Right atrium auricular region (tissue), 2 donors: ENCODE data around the gene ADAMTS9. TPM values are rescaled to one million over a fixed set of nuclear protein-coding genes. Genes with fewer than 3 reads are reported as not detected.

Experiments
- DNase-seq: peaks from one replicate; pipeline ENCODE4 v3.0.0-alpha.2; 2019; ENCODE audit warnings: low spot score
- H3K27ac ChIP-seq, 2 donors: fragments of 200-600 bp; sonication (generic); 1 replicate in 1 of 2; 2 replicates in 1 of 2; pipeline ENCODE4 v1.5.1; 2016 to 2019
- H3K27me3 ChIP-seq, 2 donors: fragments of 200-600 bp; sonication (generic); one replicate each; pipeline versions ENCODE4 v1.5.1 to v1.6.0; 2017 to 2019
- H3K36me3 ChIP-seq: fragments of 200-600 bp; sonication (generic); one replicate; pipeline ENCODE4 v1.5.1; 2016
- H3K4me1 ChIP-seq, 2 donors: fragments of 200-600 bp; sonication (generic); one replicate each; pipeline versions ENCODE4 v1.5.1 to v1.6.0; 2017 to 2019
- H3K4me3 ChIP-seq, 2 donors: fragments of 200-600 bp; sonication (generic); 1 replicate in 1 of 2; 2 replicates in 1 of 2; pipeline ENCODE4 v1.5.1; 2017 to 2019; ENCODE audit warnings: mild to moderate bottlenecking in 1 of 2, moderate library complexity in 1 of 2
- H3K9me3 ChIP-seq, 2 donors: fragments of 200-600 bp; sonication (generic); one replicate each; pipeline ENCODE4 v1.5.1; 2019
- CTCF ChIP-seq, 2 donors: fragments of 200-600 bp; sonication (generic); IDR thresholded peaks; one replicate each; pipeline ENCODE4 v1.5.1; 2019; ENCODE audit warnings: antibody characterized with exemption in 2 of 2
- total RNA-seq, 2 donors: library from RNA; depleted of rRNA; stranded (reverse); fragments of >200 nt; gene quantifications; one replicate each; pipeline ENCODE4 v1.1.0, GENCODE V29; 2016

Gene ADAMTS9
- total RNA-seq, 2 donors from 2014 or later = 20.2 to 21.0 TPM

GRCh38 chr3:64568895-64569517, 118.8 kb downstream of the ADAMTS9 start:
- no peaks in the 10 kb centered on the region for H3K27me3 ChIP-seq
- H3K36me3 ChIP-seq = peaks cover 4% of the 10 kb centered on the region
- H3K27ac ChIP-seq = no peak overlapping the region
- H3K9me3 ChIP-seq = no peaks in the 10 kb centered on the region
- no peaks in the 10 kb centered on the region for H3K4me1 ChIP-seq
- DNase-seq = no peak
- TF ChIP-seq CTCF (IDR thresholded peaks at IDR 0.05) = no peak
- H3K4me3 ChIP-seq = no peak overlapping the region

GRCh38 chr3:64566859-64567258, 120.9 kb downstream of the ADAMTS9 start:
- H3K4me1 ChIP-seq = no peaks in the 10 kb centered on the region
- TF ChIP-seq CTCF (IDR thresholded peaks at IDR 0.05) = no peak
- H3K27me3 ChIP-seq = no peaks in the 10 kb centered on the region
- no peak overlapping the region for H3K4me3 ChIP-seq
- no peaks in the 10 kb centered on the region for H3K9me3 ChIP-seq
- no peak overlapping the region for H3K27ac ChIP-seq
- DNase-seq = no peak
- peaks cover 4% of the 10 kb centered on the region for H3K36me3 ChIP-seq

GRCh38 chr3:64563751-64564150, 124.0 kb downstream of the ADAMTS9 start:
- H3K36me3 ChIP-seq = peaks cover 23% of the 10 kb centered on the region
- H3K27me3 ChIP-seq = no peaks in the 10 kb centered on the region
- H3K4me1 ChIP-seq = peaks cover 0 to 3% of the 10 kb centered on the region in 2 donors
- no peak overlapping the region for H3K27ac ChIP-seq
- TF ChIP-seq CTCF (IDR thresholded peaks at IDR 0.05) = no peak
- no peak for DNase-seq
- H3K4me3 ChIP-seq = no peak overlapping the region
- H3K9me3 ChIP-seq = no peaks in the 10 kb centered on the region

GRCh38 chr3:64561868-64562267, 125.9 kb downstream of the ADAMTS9 start:
- TF ChIP-seq CTCF (IDR thresholded peaks at IDR 0.05) = no peak
- no peak overlapping the region for H3K27ac ChIP-seq
- H3K4me1 ChIP-seq = peaks cover 0 to 3% of the 10 kb centered on the region in 2 donors
- peak overlapping the region in 1 of 2 donors; percentile 12 for H3K4me3 ChIP-seq
- no peaks in the 10 kb centered on the region for H3K27me3 ChIP-seq
- H3K9me3 ChIP-seq = no peaks in the 10 kb centered on the region
- peaks cover 28% of the 10 kb centered on the region for H3K36me3 ChIP-seq
- DNase-seq = no peak

- Histone ChIP-seq H3K27ac (no peak overlapping the region), H3K4me1 (peaks cover 0 to 3% of the 10 kb centered on the region in 2 donors), H3K4me3 (peak overlapping the region in 1 of 2 donors; percentile 12), H3K36me3 (peaks cover 28% of the 10 kb centered on the region), H3K9me3 (no peaks in the 10 kb centered on the region), H3K27me3 (no peaks in the 10 kb centered on the region)
- TF ChIP-seq CTCF (IDR thresholded peaks at IDR 0.05) = no peak
- DNase-seq = no peak
Measured at GRCh38 chr3:64561325-64561843, 126.4 kb downstream of the ADAMTS9 start.

- no peak for DNase-seq
- Histone ChIP-seq H3K27ac (no peak overlapping the region), H3K4me1 (peaks cover 0 to 3% of the 10 kb centered on the region in 2 donors), H3K36me3 (peaks cover 28% of the 10 kb centered on the region), H3K9me3 (no peaks in the 10 kb centered on the region), H3K27me3 (no peaks in the 10 kb centered on the region), H3K4me3 (peak overlapping the region in 1 of 2 donors; percentile 12)
- TF ChIP-seq CTCF (IDR thresholded peaks at IDR 0.05) = no peak
Measured at GRCh38 chr3:64560791-64561190, 127.0 kb downstream of the ADAMTS9 start.
